ENCODE data around the gene PREX1.

The PREX1 gene

DNA sequence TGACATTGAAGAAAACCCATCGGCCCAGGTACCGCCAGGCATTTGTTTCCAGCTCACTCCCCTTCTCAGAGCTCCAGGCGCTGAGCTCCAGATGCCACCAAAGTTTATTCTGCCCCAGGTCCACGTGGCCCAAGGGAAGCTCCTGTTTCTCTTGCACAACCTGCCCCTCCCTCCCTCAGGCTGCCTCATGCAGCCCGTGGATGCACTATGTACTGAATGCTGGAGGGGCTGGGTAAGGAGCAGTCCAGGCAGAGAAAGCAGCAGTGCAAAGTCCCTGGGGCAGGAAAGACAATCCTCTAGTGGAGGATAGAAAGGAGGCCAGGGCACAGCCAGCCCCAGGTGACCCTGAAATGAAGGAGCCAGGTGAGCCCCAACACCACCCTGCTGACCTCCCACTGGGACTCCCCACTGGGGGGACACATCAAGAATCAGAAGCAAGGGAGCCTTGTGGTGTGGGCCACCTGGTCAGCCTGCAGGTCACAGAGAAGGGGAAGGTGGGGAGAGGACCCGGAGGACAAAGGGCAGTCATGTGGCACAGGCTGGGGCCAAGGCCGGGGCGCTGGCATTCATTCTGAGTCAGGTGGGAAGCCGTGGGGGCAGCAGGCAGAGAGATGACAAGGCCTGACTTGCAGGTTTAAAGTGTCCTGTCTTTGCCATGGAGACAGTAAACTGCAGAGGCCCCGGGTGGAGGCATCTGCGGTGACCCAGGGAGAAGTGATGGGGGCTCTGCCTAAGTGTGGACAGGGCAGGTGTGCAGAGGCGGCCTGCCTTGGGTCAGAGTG lies 230.1 kb downstream of the PREX1 start:
- DNase-seq (ENCODE audit: low read depth) = peak; percentile 36
- TF ChIP-seq MYC (IDR thresholded peaks at IDR 0.05; ENCODE audit: low read depth, low read length) (no peak), POLR2A (IDR thresholded peaks at IDR 0.05; ENCODE audit: extremely low read depth, insufficient read length) (no peak)
- TF ChIP-seq, protein P1, sequence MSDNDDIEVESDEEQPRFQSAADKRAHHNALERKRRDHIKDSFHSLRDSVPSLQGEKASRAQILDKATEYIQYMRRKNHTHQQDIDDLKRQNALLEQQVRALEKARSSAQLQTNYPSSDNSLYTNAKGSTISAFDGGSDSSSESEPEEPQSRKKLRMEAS (IDR thresholded peaks at IDR 0.05; ENCODE audit: low read depth, low read length) = peak; percentile 76; the same call in 1 of the 2 replicates
- TF ChIP-seq, protein P2, sequence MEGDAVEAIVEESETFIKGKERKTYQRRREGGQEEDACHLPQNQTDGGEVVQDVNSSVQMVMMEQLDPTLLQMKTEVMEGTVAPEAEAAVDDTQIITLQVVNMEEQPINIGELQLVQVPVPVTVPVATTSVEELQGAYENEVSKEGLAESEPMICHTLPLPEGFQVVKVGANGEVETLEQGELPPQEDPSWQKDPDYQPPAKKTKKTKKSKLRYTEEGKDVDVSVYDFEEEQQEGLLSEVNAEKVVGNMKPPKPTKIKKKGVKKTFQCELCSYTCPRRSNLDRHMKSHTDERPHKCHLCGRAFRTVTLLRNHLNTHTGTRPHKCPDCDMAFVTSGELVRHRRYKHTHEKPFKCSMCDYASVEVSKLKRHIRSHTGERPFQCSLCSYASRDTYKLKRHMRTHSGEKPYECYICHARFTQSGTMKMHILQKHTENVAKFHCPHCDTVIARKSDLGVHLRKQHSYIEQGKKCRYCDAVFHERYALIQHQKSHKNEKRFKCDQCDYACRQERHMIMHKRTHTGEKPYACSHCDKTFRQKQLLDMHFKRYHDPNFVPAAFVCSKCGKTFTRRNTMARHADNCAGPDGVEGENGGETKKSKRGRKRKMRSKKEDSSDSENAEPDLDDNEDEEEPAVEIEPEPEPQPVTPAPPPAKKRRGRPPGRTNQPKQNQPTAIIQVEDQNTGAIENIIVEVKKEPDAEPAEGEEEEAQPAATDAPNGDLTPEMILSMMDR (IDR thresholded peaks at IDR 0.05; ENCODE audit: low read depth, low read length) = no peak
- no peak overlapping the region for H3K4me3 ChIP-seq (ENCODE audit: low read depth, low read length)

DNA sequence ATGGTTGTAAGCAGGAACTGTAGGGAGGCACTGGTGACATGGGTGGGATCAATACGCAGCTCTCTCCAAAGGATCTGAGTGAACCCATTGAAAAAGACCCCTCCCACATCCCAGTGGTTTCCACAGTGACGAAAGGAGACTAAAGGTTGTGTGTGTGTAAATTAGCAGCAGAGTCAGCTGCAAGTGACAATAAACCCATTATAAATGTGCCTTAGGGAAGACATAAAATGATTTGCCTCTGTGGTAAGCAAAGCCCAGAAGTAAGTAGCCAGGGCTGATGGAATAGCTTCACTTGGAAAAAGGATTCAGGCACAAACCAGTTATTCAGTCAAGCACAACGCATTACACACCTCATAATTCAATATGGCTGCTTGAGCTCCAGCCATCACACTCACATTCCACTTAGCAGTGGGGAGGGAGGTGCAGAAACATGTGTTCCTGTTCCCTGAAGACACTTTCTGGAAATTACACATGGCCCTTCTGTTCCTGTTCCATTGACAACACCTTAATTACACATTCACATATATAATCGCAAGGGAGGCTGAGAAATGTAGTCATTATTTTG lies 231.4 kb downstream of the PREX1 start:
- no peak overlapping the region for H3K4me3 ChIP-seq (ENCODE audit: low read depth, low read length)
- DNase-seq (ENCODE audit: low read depth) = no peak
- TF ChIP-seq POLR2A (IDR thresholded peaks at IDR 0.05; ENCODE audit: extremely low read depth, insufficient read length) (no peak), MYC (IDR thresholded peaks at IDR 0.05; ENCODE audit: low read depth, low read length) (no peak)
- TF ChIP-seq, protein P1 (IDR thresholded peaks at IDR 0.05; ENCODE audit: low read depth, low read length) = no peak
- TF ChIP-seq, protein P2 (IDR thresholded peaks at IDR 0.05; ENCODE audit: low read depth, low read length) = no peak

DNA sequence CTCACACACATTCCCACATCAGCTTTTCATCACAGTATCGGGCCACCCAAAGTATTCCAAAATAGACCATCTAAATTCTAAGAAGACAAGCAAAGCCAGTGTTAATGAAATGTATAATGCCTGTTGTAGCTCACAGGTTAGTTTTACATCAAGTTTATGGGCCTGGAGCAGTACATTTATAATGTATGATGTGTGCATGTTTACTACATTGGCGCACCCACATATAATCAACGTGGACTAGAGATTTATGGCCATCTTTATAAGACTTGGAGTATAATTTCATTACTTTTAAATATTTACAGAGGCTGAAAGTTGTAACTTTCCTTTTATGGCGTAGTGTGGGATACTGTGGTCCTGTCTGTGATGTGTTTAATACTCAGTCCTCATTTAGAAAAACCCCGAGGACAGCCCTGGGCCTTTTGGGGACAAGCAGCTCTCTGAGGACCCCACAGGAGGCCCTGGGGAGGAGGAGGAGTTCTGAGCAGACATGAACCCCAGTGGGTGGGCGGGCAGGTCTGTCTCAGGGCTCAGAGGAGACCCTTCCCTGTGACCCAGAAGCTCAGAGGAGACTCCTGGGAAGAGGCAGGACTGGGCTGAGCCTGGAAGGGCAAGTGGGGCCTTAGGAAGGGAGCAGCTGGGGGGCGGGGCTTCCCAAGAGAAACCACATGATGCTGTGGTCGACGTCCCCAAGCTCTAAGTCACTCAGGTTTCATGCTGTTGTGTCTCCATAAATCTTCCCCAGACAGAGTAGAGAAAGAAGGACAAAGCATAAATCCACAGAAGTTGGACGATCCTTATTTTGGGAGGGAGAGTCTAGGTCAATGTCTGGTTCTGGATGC lies 232.1 kb downstream of the PREX1 start:
- no peak overlapping the region for H3K4me3 ChIP-seq (ENCODE audit: low read depth, low read length)
- DNase-seq (ENCODE audit: low read depth) = no peak
- TF ChIP-seq, protein P1 (IDR thresholded peaks at IDR 0.05; ENCODE audit: low read depth, low read length) = no peak
- no peak for TF ChIP-seq POLR2A (IDR thresholded peaks at IDR 0.05; ENCODE audit: extremely low read depth, insufficient read length)
- TF ChIP-seq, protein P2 (IDR thresholded peaks at IDR 0.05; ENCODE audit: low read depth, low read length) = no peak
- no peak for TF ChIP-seq MYC (IDR thresholded peaks at IDR 0.05; ENCODE audit: low read depth, low read length)

DNA sequence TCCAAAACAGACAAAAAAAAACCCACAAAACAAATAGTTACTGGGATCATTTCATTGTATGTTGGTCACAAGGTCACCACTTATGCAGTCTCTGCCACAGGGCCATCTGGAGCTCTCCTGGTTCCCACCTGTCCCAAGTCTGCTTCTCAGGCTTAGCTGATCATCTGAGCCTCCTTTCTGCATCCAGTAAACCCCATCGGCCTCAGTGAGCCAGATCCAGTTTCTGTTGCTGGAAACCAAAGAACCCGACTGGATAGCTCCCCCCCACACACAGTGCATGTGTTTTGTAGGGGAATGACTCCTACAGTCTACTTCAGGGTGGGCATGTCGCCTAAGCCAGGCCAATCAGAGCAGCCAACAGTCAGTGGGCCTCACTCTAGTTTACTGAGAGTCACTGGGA lies 233.3 kb downstream of the PREX1 start:
- no peak for DNase-seq (ENCODE audit: low read depth)
- TF ChIP-seq MYC (IDR thresholded peaks at IDR 0.05; ENCODE audit: low read depth, low read length) = no peak
- TF ChIP-seq, protein P2 (IDR thresholded peaks at IDR 0.05; ENCODE audit: low read depth, low read length) = no peak
- TF ChIP-seq POLR2A (IDR thresholded peaks at IDR 0.05; ENCODE audit: extremely low read depth, insufficient read length) = no peak
- TF ChIP-seq, protein P1 (IDR thresholded peaks at IDR 0.05; ENCODE audit: low read depth, low read length) = no peak
- no peak overlapping the region for H3K4me3 ChIP-seq (ENCODE audit: low read depth, low read length)

DNA sequence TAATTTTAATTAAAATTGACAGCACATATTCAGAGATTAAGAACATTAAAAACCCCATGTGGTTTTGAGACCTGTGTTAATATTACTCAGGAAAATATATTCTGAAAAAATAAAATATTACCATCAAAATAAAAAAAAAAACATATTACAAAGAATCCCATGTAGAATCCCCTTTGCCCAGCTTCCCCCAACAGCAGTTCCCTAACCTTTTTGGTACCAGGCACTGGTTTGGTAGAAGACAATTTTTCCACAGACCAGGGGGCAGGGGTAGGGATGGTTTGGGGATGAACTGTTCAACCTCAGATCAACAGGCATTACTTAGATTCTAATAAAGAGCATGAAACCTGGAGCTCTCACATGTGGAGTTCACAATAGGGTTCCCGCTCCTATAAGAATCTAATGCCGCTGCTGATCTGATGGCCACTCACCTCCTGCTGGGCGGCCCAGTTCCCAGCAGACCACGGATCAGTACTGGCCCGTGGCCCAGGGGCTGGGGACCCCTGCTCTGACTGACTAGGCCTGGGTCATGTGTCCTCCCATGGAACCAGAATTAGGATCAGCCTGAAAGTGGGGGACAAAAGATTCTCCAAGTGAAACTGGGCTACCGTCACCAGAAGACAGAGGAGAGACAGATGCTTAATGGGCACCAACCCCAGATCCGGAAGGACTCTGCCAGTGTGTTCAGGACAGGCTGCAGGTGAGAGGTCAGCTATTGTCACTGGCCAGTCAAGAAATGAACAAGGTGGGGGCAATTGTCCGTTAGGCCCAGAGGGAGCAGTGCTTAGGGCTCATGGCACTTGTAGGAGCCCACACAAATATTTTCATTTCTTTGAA lies 235.5 kb downstream of the PREX1 start:
- no peak for DNase-seq (ENCODE audit: low read depth)
- TF ChIP-seq POLR2A (IDR thresholded peaks at IDR 0.05; ENCODE audit: extremely low read depth, insufficient read length) (no peak), MYC (IDR thresholded peaks at IDR 0.05; ENCODE audit: low read depth, low read length) (no peak)
- TF ChIP-seq, protein P1 (IDR thresholded peaks at IDR 0.05; ENCODE audit: low read depth, low read length) = no peak
- TF ChIP-seq, protein P2 (IDR thresholded peaks at IDR 0.05; ENCODE audit: low read depth, low read length) = no peak
- H3K4me3 ChIP-seq (ENCODE audit: low read depth, low read length) = no peak overlapping the region
